Urothelium cell line (cell line): ENCODE measurements around the gene OR2V1.

Experiments used
- DNase-seq: peaks from one replicate; pipeline ENCODE4 v3.0.0; 2011; ENCODE audit warnings: low spot score, mixed read lengths
- FAIRE-seq: peaks from 2 replicates; lab custom pipeline; 2011; peaks lifted over from hg19 to GRCh38; lab: Jason Lieb, UNC

Gene OR2V1

DNA sequence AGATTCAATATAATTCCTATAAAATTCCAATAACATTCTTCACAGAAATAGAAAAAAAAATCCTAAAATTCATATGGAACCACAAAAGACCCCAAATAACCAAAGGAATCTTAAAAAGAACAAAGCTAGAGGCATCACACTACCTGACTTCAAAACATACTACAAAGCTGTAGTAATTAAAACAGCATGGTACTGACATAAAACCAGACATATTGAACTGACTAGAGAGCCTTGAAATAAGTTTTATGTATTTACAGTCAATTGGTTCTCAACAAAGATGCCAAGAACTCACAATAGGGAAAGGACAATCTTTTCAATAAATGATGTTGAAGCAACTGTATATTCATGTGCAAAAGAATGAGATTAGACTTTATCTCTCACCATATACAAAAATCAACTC, 54.0 kb downstream of the OR2V1 start:
- FAIRE-seq (no peak), DNase-seq (no peak)
